Colon (tissue), 2 donors: ENCODE results near the gene TSEN54.

Experiments
- FAIRE-seq: peaks from 2 replicates; lab custom pipeline; 2012; peaks lifted over from hg19 to GRCh38; lab: Jason Lieb, UNC
- donor health status: control.
- donor health status: control.

The TSEN54 gene

DNA sequence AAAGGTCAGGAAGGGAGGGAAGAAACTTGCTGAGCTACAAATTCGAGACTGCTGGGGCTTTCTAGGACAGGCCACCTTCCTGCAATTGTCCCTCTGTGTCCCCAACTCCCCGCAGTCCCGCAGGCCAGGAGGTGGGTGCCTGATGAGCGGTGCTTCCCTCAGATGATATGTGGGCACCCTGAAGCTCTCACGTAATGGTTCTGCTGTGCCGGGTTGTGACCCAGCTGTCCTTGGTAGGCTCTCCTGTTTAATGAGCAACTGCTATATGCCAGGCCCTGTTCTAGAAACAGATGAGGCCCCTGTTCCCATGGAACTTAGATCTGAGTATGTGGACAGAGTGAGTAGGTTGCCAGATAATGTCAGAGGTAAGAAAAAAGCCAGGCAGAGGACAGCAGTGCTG, 49.3 kb downstream of the TSEN54 start:
- FAIRE-seq = no peak

DNA sequence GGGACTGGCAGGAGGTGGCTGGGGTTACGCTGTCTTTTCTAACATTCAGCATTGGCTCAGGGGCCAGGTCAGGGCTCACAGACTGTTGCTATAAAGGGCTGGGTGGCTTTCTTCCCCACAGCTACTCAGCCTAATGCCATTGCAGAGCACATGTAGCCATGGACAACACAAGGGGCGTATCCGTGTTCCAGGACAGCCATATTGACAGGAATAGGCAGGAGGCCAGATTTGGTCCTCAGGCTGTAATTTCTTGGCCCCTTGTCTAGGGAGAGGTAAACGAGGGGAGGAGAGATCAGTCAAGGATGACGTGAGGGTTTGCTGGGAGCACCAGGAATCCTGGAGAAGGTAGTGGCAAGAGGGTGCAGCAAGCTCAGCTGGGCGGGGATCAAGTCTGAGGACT, 50.1 kb downstream of the TSEN54 start:
- FAIRE-seq = no peak

DNA sequence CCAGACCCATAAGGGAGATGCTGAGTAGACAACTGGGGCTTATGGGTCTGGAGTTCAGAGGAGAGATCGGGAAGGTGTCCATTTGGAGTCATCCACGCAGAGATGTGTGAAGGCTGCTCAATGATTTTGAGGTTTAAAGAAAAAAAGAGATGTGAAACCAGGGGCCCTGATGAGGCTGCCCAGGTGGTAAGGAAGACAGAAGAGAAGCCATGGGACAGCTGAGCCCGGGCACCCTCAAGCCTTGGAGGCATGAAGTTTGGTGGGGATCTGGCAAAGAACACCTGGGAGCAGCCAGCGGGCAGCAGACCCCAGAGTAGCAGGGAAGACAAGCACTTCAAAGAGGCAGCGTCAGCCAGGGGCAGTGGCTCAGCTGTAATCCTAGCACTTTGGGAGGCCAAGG, 50.5 kb downstream of the TSEN54 start:
- FAIRE-seq = no peak

DNA sequence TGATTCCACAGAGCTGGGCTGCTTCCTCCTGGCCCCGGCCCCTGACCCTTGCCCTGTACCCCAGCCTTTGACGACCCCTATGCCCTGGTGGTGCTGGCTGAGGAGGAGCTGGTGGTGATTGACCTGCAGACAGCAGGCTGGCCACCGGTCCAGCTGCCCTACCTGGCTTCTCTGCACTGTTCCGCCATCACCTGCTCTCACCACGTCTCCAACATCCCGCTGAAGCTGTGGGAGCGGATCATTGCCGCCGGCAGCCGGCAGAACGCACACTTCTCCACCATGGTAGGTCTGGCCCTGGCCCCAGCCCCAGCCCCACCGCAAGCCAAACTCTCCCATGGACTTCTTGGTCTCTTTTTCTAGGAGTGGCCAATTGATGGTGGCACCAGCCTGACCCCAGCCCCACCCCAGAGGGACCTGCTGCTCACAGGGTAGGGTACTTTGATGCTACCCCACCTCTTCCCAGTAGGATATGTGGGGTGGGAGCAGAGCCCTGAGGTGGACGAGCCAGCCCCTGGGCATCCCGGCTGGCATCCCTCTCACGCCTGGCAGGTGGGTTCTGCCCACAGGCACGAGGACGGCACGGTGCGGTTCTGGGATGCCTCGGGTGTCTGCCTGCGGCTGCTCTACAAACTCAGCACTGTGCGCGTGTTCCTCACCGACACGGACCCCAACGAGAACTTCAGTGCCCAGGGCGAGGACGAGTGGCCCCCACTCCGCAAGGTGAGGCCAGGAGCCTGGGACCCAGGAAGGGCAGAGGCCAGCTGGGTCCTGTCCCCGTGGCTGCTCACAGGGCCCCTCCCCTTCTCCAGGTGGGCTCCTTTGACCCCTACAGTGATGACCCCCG, 52.3 kb downstream of the TSEN54 start:
- FAIRE-seq = no peak

DNA sequence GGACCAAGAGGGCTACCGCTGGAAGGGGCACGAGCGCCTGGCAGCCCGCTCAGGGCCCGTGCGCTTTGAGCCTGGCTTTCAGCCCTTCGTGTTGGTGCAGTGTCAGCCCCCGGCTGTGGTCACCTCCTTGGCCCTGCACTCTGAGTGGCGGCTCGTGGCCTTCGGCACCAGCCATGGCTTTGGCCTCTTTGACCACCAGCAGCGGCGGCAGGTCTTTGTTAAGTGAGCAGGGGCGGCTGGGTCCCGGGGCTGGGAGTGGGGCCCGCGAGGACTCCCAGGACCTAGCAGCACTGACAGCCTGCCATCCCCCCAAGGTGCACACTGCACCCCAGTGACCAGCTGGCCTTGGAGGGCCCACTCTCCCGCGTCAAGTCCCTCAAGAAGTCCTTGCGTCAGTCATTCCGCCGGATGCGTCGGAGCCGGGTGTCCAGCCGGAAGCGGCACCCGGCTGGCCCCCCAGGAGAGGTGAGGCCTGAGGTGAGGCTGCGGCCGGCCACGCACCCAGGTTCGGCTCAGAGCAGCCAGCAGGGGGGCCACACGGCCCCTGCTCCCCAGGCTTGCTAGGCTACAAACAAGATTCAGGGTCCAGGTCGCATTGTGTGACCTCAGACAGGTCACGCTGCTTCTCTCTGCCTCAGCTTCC, 53.8 kb downstream of the TSEN54 start:
- no peak for FAIRE-seq

DNA sequence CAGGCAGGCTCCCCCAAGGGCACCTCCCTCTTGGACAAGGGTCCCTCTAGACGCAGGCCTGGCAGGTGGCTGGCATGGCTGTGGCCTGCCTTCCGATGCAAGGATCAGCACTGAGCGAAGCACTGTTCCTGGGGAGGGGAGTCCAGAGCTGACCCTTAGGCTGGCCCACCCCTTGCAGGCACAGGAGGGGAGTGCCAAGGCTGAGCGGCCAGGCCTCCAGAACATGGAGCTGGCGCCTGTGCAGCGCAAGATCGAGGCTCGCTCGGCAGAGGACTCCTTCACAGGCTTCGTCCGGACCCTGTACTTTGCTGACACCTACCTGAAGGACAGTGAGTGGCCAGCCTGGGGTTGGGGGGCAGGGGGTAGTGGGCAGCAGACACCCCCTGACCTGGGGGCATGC, 54.4 kb downstream of the TSEN54 start:
- FAIRE-seq = no peak

DNA sequence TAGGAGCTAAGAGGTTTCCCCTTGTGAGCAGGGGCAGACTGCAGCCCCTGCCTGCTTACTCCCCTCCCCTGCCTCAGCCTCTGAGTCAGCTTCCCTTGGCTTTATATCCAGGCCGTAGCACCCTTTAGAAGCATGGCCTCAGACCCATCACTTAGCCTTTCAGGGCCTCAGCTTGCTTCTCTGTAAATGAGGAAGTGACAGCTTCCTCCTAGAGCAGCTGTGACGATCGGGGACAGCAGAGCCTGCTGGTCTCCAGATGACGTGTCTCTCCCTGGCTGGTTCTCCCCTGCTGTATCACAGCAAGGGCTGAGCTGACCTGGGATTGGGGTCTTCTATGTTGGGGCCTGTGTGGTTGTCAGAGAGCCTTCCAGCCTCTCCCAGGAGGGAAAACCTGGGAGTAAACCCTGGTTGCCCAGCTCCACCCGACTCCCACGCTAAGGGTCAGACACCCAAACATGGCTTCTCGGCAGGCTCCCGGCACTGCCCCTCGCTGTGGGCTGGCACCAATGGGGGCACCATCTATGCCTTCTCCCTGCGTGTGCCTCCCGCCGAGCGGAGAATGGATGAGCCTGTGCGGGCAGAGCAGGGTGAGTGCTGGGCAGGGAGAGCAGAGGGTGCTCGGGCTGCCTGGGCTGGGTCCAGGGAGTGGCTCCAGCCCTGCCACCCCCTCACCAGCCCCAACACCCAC, 55.0 kb downstream of the TSEN54 start:
- FAIRE-seq = no peak

DNA sequence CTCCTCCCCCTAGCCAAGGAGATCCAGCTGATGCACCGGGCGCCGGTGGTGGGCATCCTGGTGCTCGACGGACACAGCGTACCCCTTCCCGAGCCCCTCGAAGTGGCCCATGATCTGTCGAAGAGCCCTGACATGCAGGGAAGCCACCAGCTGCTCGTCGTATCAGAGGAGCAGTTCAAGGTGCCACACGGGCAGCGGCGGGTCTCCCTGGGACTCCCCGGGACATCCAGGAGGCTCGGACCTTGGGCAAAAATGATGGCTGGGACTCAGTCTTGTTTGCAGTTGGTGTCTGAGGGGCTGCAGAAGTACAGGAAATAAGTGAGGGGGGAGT, 55.5 kb downstream of the TSEN54 start:
- no peak for FAIRE-seq

DNA sequence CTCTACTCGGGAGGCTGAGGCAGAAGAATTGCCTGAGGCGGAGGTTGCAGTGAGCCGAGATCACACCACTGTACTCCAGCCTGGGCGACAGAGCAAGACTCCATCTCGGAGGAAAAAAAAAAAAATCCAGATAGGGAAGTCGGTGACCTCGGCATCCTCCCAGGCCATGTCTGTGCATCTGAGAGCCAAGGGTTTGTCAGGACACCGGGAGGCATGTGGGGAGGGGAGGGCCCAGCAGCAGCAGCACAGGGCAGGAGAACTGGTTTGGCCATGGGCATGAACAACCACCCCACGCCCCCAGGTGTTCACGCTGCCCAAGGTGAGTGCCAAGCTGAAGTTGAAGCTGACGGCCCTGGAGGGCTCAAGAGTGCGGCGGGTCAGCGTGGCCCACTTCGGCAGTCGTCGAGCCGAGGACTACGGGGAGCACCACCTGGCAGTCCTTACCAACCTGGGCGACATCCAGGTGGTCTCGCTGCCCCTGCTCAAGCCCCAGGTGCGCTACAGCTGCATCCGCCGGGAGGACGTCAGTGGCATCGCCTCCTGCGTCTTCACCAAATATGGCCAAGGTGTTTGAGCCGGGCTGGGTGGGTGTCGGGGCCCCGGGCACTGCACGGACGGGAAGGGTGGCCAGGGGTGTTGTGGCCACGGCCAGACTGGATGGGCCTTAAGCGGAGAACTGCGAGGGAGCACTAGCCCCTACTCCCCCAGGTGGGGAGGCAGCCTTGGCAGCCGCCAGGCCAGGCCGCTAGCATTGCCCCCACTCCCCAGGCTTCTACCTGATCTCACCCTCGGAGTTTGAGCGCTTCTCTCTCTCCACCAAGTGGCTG, 56.6 kb downstream of the TSEN54 start:
- no peak for FAIRE-seq

DNA sequence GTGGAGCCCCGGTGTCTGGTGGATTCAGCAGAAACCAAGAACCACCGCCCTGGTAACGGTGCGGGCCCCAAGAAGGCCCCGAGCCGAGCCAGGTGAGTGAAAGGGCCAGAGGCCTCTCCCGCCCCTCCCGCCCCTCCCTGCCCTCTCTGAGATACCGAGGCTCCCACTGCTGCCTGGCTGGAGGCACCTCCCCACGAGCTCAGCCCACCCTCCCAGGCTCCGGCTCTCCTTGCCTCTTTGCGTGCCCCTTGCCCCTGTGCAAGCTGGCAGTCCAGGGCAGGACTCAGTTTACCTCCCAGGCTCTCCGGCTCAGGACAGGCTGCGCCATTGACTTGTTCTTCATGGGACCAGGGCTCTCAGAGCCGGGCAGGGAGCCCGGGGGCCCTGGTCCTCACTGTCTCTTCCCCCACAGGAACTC, 57.2 kb downstream of the TSEN54 start:
- no peak for FAIRE-seq

DNA sequence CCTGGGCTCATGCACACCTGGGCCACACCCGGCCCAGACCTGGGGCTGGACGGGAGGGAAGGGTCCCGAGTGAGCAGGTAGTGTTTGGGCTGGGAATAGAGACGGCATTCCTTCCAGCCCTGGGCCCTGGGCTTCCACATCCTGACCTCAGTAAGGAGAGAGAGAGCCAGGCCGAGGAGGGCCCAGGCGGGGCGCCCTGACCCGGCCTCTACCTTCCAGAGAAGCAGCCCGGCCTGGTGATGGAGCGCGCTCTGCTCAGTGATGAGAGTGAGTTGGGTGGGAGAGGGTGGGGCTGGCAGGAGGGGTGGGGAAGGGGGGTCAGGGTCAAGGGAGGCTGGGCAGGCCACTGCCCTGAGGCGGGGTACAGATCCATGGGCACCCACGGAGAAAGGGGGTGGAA, 57.7 kb downstream of the TSEN54 start:
- no peak for FAIRE-seq
